IMR-90 (cell line): ENCODE measurements around the gene PLA2G2D. TPM values are rescaled to one million over a fixed set of nuclear protein-coding genes. Genes with fewer than 3 reads are reported as not detected.

ENCODE experiments used
- ATAC-seq: fragments of 200-7000 bp; cut with Tn5 transposase; 2 replicates; pipeline ENCODE4 v1.9.1; 2020; ENCODE audit warnings: low read depth, mild to moderate bottlenecking, moderate library complexity
- BruUV-seq: library from RNA; stranded (reverse); fragments of 400-500 nt; replicated peaks from 2 replicates; lab custom pipeline; 2021; lab: Mats Ljungman, UMichigan
- CTCF ChIA-PET: fragments of 300-600 bp; formaldehyde crosslinking; extraction: SDS; loops from one replicate; lab custom pipeline; 2021; ENCODE audit warnings: antibody characterized with exemption; lab: Yijun Ruan, JAX
- POLR2A ChIA-PET: fragments of 300-600 bp; sonication (Branson Sonifier 250); formaldehyde crosslinking; loops from one replicate; lab custom pipeline; 2022; ENCODE audit warnings: antibody characterized with exemption; ENCODE audit not compliant: unreplicated experiment; lab: Charles Lee
- DNase-seq: peaks from one replicate; pipeline ENCODE4 v3.0.0; 2013
- H2AFZ ChIP-seq: replicated peaks from 2 replicates; pipeline ENCODE3; 2013; ENCODE audit warnings: low read length, mild to moderate bottlenecking; ENCODE audit not compliant: poor library complexity
- H2AK5ac ChIP-seq: 2 replicates; pipeline ENCODE4 v1.6.1; 2013; ENCODE audit warnings: low read depth, low read length, inconsistent platforms
- H2AK9ac ChIP-seq: replicated peaks from 2 replicates; pipeline ENCODE3; 2013; ENCODE audit warnings: mild to moderate bottlenecking, low read depth, low read length, moderate library complexity; ENCODE audit not compliant: poor library complexity
- H2BK120ac ChIP-seq: 2 replicates; pipeline ENCODE4 v1.6.1; 2013; ENCODE audit warnings: low read depth, low read length, inconsistent platforms
- H2BK15ac ChIP-seq: 3 replicates; pipeline ENCODE4 v1.6.1; 2013; ENCODE audit warnings: low read depth, low read length, inconsistent platforms
- H2BK20ac ChIP-seq: 2 replicates; pipeline ENCODE4 v1.6.1; 2013; ENCODE audit warnings: low read depth, mild to moderate bottlenecking, inconsistent platforms, low read length, moderate library complexity
- H2BK5ac ChIP-seq: 2 replicates; pipeline ENCODE4 v1.6.1; 2013; ENCODE audit warnings: mild to moderate bottlenecking, low read depth, low read length, inconsistent platforms; ENCODE audit not compliant: poor library complexity, severe bottlenecking
- H3K14ac ChIP-seq: replicated peaks from 2 replicates; pipeline ENCODE4 v1.6.1; 2013; ENCODE audit warnings: low read depth, low read length, inconsistent platforms
- H3K18ac ChIP-seq: 2 replicates; pipeline ENCODE4 v1.6.1; 2013; ENCODE audit warnings: low read depth, low read length, control low read depth
- H3K23ac ChIP-seq: 2 replicates; pipeline ENCODE4 v1.6.1; 2013; ENCODE audit warnings: low read depth, low read length, inconsistent platforms
- H3K27ac ChIP-seq: 2 replicates; pipeline ENCODE4 v1.5.1; 2013; ENCODE audit warnings: mild to moderate bottlenecking, control low read depth, low read length; ENCODE audit not compliant: insufficient read depth
- H3K27me3 ChIP-seq: 2 replicates; pipeline ENCODE4 v1.6.1; 2013; ENCODE audit warnings: low read length; ENCODE audit not compliant: control insufficient read depth, insufficient read depth
- H3K36me3 ChIP-seq: 2 replicates; pipeline ENCODE4 v1.6.1; 2013; ENCODE audit warnings: low read length, mixed read lengths; ENCODE audit not compliant: control insufficient read depth, insufficient read depth
- H3K4ac ChIP-seq: 2 replicates; pipeline ENCODE4 v1.6.1; 2013; ENCODE audit warnings: low read depth, low read length, inconsistent platforms
- H3K4me1 ChIP-seq: 2 replicates; pipeline ENCODE4 v1.6.1; 2013; ENCODE audit warnings: low read length, mixed read lengths; ENCODE audit not compliant: control insufficient read depth, insufficient read depth
- H3K4me2 ChIP-seq: 2 replicates; pipeline ENCODE4 v1.6.1; 2013; ENCODE audit warnings: low read depth, mild to moderate bottlenecking, control low read depth, low read length, moderate library complexity
- H3K4me3 ChIP-seq: 2 replicates; pipeline ENCODE4 v1.5.1; 2013; ENCODE audit warnings: low read depth, mild to moderate bottlenecking, control low read depth, low read length, moderate library complexity; ENCODE audit not compliant: insufficient read depth
- H3K56ac ChIP-seq: 2 replicates; pipeline ENCODE4 v1.6.1; 2013; ENCODE audit warnings: low read length, inconsistent platforms; ENCODE audit not compliant: insufficient read depth; ENCODE audit errors: extremely low read depth
- H3K79me1 ChIP-seq, 2 experiments: 2 replicates each; pipeline ENCODE4 v1.6.1; 2013; ENCODE audit warnings: low read length in 2 of 2, inconsistent platforms in 1 of 2, low read depth in 1 of 2
- H3K9ac ChIP-seq: 2 replicates; pipeline ENCODE4 v1.6.1; 2013; ENCODE audit warnings: low read depth, low read length, control low read depth
- H3K9me1 ChIP-seq: 2 replicates; pipeline ENCODE4 v1.6.1; 2013; ENCODE audit warnings: low read length, inconsistent platforms; ENCODE audit not compliant: insufficient read depth
- H3K9me3 ChIP-seq: 2 replicates; pipeline ENCODE4 v1.6.1; 2013; ENCODE audit warnings: low read length; ENCODE audit not compliant: control insufficient read depth, insufficient read depth
- H4K20me1 ChIP-seq: 2 replicates; pipeline ENCODE4 v1.6.1; 2013; ENCODE audit warnings: low read length, inconsistent platforms; ENCODE audit not compliant: insufficient read depth
- H4K5ac ChIP-seq: 2 replicates; pipeline ENCODE4 v1.6.1; 2013; ENCODE audit warnings: mild to moderate bottlenecking, low read depth, low read length, control low read depth
- H4K8ac ChIP-seq, 2 experiments: 2 replicates each; pipeline ENCODE4 v1.6.1; 2013; ENCODE audit warnings: low read depth in 2 of 2, low read length in 2 of 2, control low read depth in 1 of 2, inconsistent platforms in 1 of 2
- H4K91ac ChIP-seq: 2 replicates; pipeline ENCODE4 v1.6.1; 2013; ENCODE audit warnings: low read depth, low read length, inconsistent platforms; ENCODE audit not compliant: insufficient read depth
- CTCF ChIP-seq: conservative IDR thresholded peaks from 2 replicates; pipeline ENCODE4 v1.5.1; 2012; ENCODE audit warnings: mild to moderate bottlenecking, low read depth, low read length, improper control_type of control experiment
- ELK1 ChIP-seq: fragments of 150-350 bp; IDR thresholded peaks from 2 replicates; pipeline ENCODE4 v1.6.1; 2016; ENCODE audit warnings: low read depth, mild to moderate bottlenecking, low read length, moderate library complexity, borderline replicate concordance
- WGBS, 2 experiments: methylation state at CpG; one replicate each; pipeline versions ENCODE4 v1.1.5 to v1.1.7; 2013; ENCODE audit warnings: missing lambda C conversion rate in 2 of 2; ENCODE audit not compliant: insufficient read length in 1 of 2; ENCODE audit errors: extremely low coverage in 2 of 2; 5-methylcytosine and 5-hydroxymethylcytosine counted together
- dilution Hi-C: fragments of 300-500 bp; cut with HindIII; formaldehyde crosslinking; loops from one replicate; pipeline ENCODE4 v1.14.3; 2018; ENCODE audit warnings: low sequenced_read_pairs; ENCODE audit not compliant: unreplicated experiment
- in situ Hi-C: fragments of 300-500 bp; cut with MboI; formaldehyde crosslinking; loops from 3 replicates; pipeline ENCODE4 v1.14.3; 2019; ENCODE audit warnings: low sequenced_read_pairs, inconsistent platforms, mixed read lengths
- intact Hi-C: fragments of 100-400 bp; cut with micrococcal nuclease; formaldehyde crosslinking; loops from 2 replicates; pipeline ENCODE4 v1.10.0; 2022
- polyA plus RNA-seq, 3 experiments: library from polyadenylated mRNA; depleted of rRNA; stranded (reverse); fragments of >200 nt; gene quantifications; 2 replicates each; pipeline ENCODE4 v1.2.3, GENCODE V29; 2012; ENCODE audit warnings: low replicate concordance in 1 of 3
- total RNA-seq: library from RNA; depleted of rRNA; stranded (reverse); fragments of >200 nt; gene quantifications from 2 replicates; pipeline ENCODE4 v1.2.3, GENCODE V29; 2012

Gene PLA2G2D
- total and polyA plus RNA-seq, 2 of the 4 experiments (the other 2 are of a cell fraction), result not detected

- Histone ChIP-seq H2BK5ac (no peak overlapping the region), H3K27me3 (peaks cover 16% of the 10 kb centered on the region), H3K56ac (no peak overlapping the region), H4K20me1 (no peaks in the 10 kb centered on the region), H2AK9ac (no peak overlapping the region), H3K14ac (no peak overlapping the region), H4K91ac (no peak overlapping the region), H3K27ac (no peak overlapping the region), H3K9me3 (peaks cover 17% of the 10 kb centered on the region), H3K79me1 (no peaks in the 10 kb centered on the region), H3K4me1 (no peaks in the 10 kb centered on the region; the same call in 1 of the 2 replicates), H3K9ac (no peak overlapping the region), H3K18ac (no peak overlapping the region), H3K4ac (no peak overlapping the region), H2BK20ac (no peak overlapping the region), H3K36me3 (no peaks in the 10 kb centered on the region), H3K23ac (no peak overlapping the region), H3K4me2 (no peak overlapping the region; the same call in 1 of the 2 replicates), H3K4me3 (no peak overlapping the region), H4K8ac (no peak overlapping the region), H2BK15ac (no peak overlapping the region), H3K9me1 (no peaks in the 10 kb centered on the region), H2AK5ac (no peak overlapping the region), H4K5ac (no peak overlapping the region), H2BK120ac (no peak overlapping the region), H2AFZ (no peak overlapping the region)
- ChIA-PET POLR2A (no interaction called here), CTCF (interaction anchor here (0.6 to 1.1 kb wide), 2 partner anchors 199 to 247 kb away, joined by 4 to 6 read pairs; no protein-coding TSS in a partner anchor)
- 32% methylated on average over 8 of the region's 15 CpGs; no CpG with 5 or more reads in 1 of the 2 experiments for WGBS, 2 experiments
- no TSS peak for BruUV-seq
- dilution Hi-C loops, result no loop called here
- in situ Hi-C loops, result no loop called here
- TF ChIP-seq CTCF (0 out of 2 replicates have a peak, but pooled peaks have one; percentile 4), ELK1 (no peak)
- DNase-seq, result peak; percentile 10
- intact Hi-C loops, result no loop called here
- ATAC-seq, result peak; percentile 44; the same call in 1 of the 2 replicates
Measured at GRCh38 chr1:20164694-20165202, 45.4 kb upstream of the PLA2G2D start.
